GM20431 (cell line): ENCODE measurements around the gene PURA.

Experiments
- in situ Hi-C: fragments of 300-500 bp; cut with MseI, MboI; formaldehyde crosslinking; loops from one replicate; pipeline ENCODE4 v1.15.0; 2020; ENCODE audit warnings: low sequenced_read_pairs; ENCODE audit not compliant: unreplicated experiment

Gene PURA

GRCh38 chr5:140113699-140114263, at the start of gene PURA:
Gene PURA, plus strand, starts transcription at chr5:140114109. Its CDS starts 73 bp downstream, at chr5:140114182.
- in situ Hi-C loops, result no loop called here

- in situ Hi-C loops, result loop anchor here (10.0 to 25.0 kb wide), 2 partner anchors 72 to 289 kb away; partner anchors contain the start of gene SLC4A9
Measured at GRCh38 chr5:140072812-140073211, 41.1 kb upstream of the PURA start.

- in situ Hi-C loops, result loop anchor here (10.0 to 25.0 kb wide), 2 partner anchors 72 to 289 kb away; partner anchors contain the start of gene SLC4A9
Measured at GRCh38 chr5:140073296-140073695, 40.6 kb upstream of the PURA start.

- in situ Hi-C loops, result loop anchor here (10.0 kb wide), 1 partner anchor 69 kb away; no protein-coding TSS in a partner anchor
Measured at GRCh38 chr5:140075371-140075770, 38.5 kb upstream of the PURA start.

- in situ Hi-C loops, result loop anchor here (10.0 kb wide), 1 partner anchor 69 kb away; no protein-coding TSS in a partner anchor
Measured at GRCh38 chr5:140076142-140076541, 37.8 kb upstream of the PURA start.

GRCh38 chr5:140076788-140077187, 37.1 kb upstream of the PURA start:
- in situ Hi-C loops, result loop anchor here (10.0 kb wide), 1 partner anchor 68 kb away; no protein-coding TSS in a partner anchor

- in situ Hi-C loops, result no loop called here
Measured at GRCh38 chr5:140083120-140083519, 30.8 kb upstream of the PURA start.

GRCh38 chr5:140083650-140084049, 30.3 kb upstream of the PURA start:
- in situ Hi-C loops, result no loop called here

GRCh38 chr5:140084541-140084940, 29.4 kb upstream of the PURA start:
- in situ Hi-C loops, result no loop called here

- in situ Hi-C loops, result no loop called here
Measured at GRCh38 chr5:140090251-140090650, 23.7 kb upstream of the PURA start.

GRCh38 chr5:140093179-140093578, 20.7 kb upstream of the PURA start:
- in situ Hi-C loops, result no loop called here

- in situ Hi-C loops, result no loop called here
Measured at GRCh38 chr5:140093866-140094265, 20.0 kb upstream of the PURA start.

- in situ Hi-C loops, result no loop called here
Measured at GRCh38 chr5:140094889-140095288, 19.0 kb upstream of the PURA start.

- in situ Hi-C loops, result no loop called here
Measured at GRCh38 chr5:140101179-140101578, 12.7 kb upstream of the PURA start.

- in situ Hi-C loops, result no loop called here
Measured at GRCh38 chr5:140103154-140103553, 10.8 kb upstream of the PURA start.

GRCh38 chr5:140104100-140104499, 9.8 kb upstream of the PURA start:
- in situ Hi-C loops, result no loop called here

- in situ Hi-C loops, result no loop called here
Measured at GRCh38 chr5:140106101-140106500, 7.8 kb upstream of the PURA start.

- in situ Hi-C loops, result no loop called here
Measured at GRCh38 chr5:140106805-140107311, 7.1 kb upstream of the PURA start.

GRCh38 chr5:140107312-140108092, 6.4 kb upstream of the PURA start:
- in situ Hi-C loops, result no loop called here

GRCh38 chr5:140108093-140109017, 5.6 kb upstream of the PURA start:
- in situ Hi-C loops, result no loop called here
